ENCODE measurements around the gene LMAN2. TPM values are rescaled to one million over a fixed set of nuclear protein-coding genes. Genes with fewer than 3 reads are reported as not detected.

The LMAN2 gene
- polyA plus RNA-seq, 2 of the 4 experiments (the other 2 are of a cell fraction): 123 to 210 TPM

DNA sequence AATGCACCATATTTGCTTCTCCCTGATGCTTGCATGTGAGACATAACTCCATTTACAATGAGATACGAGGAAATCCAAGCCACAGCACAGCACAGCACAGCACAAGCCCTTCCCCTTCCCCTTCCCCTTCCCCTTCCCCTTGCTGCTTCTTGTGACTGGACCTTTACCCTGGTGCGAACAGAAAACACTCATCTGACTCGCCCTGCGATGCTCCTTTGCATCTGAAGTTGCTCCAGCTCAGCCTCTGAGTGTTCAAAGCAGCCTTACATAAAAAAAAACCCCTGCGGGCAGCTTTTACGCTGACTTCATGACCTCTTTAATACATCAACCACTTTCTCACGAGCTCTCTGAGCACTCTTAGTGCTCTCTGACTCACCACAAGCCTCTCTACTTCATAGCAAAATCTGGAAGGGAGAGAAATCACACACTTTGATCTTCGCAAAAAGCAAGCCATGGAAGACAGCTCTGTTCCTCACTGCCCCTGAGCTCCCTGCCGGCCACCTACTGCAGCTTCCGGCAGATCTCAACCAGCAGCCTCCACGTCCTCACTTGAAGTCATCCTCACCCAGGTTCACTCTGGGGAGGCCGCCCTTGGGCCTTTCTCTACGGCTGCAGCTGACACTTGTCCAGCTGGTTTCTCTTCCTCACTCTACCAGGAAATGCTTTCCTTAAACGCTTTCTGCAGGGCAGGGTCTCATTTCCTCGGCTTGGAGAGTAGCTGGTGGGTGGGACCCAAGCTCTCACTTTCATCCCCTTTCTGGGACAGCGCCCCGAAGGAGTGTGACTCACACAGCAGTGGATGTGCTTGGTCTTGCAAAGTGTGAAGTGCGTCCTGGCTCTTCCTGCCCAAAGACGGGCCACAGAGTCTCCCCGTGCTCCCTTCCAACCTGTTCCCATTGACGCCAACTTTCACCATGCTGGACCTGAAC lies 38.0 kb upstream of the LMAN2 start:
- H3K4me3 ChIP-seq: no peak overlapping the region
- FAIRE-seq (no peak), DNase-seq (ENCODE audit: low read depth in 1 of 2, low spot score in 1 of 2) (no peak), ATAC-seq (peak; percentile 13 to 28; a peak in 4 of 6 replicates)
- POLR2A ChIA-PET: interaction anchor here (0.8 kb wide), 1 partner anchor 13 kb away, joined by 5 read pairs; no protein-coding TSS in a partner anchor
- H3K4me1 ChIP-seq: peaks cover 18% of the 10 kb centered on the region
- H3K4me2 ChIP-seq: peak overlapping the region; percentile 39
- TF ChIP-seq ESRRA (IDR thresholded peaks at IDR 0.05; ENCODE audit: borderline replicate concordance, low read length): no peak
- no peak for TF ChIP-seq ZNF302 (CRISPR knock-in tag; IDR thresholded peaks at IDR 0.05)
- TF ChIP-seq HOXA7 (CRISPR knock-in tag; IDR thresholded peaks at IDR 0.05): no peak
- no peak for TF ChIP-seq RAD21 (conservative IDR thresholded peaks at IDR 0.05 in 1 of 2, IDR thresholded peaks at IDR 0.05 in 1 of 2)
- no peak for TF ChIP-seq MYC (IDR thresholded peaks at IDR 0.05; ENCODE audit: borderline replicate concordance, low read length)
- TF ChIP-seq, protein P1, sequence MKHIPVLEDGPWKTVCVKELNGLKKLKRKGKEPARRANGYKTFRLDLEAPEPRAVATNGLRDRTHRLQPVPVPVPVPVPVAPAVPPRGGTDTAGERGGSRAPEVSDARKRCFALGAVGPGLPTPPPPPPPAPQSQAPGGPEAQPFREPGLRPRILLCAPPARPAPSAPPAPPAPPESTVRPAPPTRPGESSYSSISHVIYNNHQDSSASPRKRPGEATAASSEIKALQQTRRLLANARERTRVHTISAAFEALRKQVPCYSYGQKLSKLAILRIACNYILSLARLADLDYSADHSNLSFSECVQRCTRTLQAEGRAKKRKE (CRISPR knock-in tag; IDR thresholded peaks at IDR 0.05; ENCODE audit: low read depth): no peak
- H3K9me3 ChIP-seq: no peaks in the 10 kb centered on the region
- H3K27ac ChIP-seq: peak overlapping the region; percentile 26 to 66; a peak in 4 of 6 replicates
- CTCF ChIA-PET: interaction anchor here (0.6 to 43.1 kb wide), 20 partner anchors 9 to 316 kb away, joined by 3 to 1107 read pairs (median 5); partner anchors contain the start of genes F12, PDLIM7, PFN3 and PRR7
- WGBS (ENCODE audit: missing lambda C conversion rate): 65% methylated on average over 20 of the region's 21 CpGs

DNA sequence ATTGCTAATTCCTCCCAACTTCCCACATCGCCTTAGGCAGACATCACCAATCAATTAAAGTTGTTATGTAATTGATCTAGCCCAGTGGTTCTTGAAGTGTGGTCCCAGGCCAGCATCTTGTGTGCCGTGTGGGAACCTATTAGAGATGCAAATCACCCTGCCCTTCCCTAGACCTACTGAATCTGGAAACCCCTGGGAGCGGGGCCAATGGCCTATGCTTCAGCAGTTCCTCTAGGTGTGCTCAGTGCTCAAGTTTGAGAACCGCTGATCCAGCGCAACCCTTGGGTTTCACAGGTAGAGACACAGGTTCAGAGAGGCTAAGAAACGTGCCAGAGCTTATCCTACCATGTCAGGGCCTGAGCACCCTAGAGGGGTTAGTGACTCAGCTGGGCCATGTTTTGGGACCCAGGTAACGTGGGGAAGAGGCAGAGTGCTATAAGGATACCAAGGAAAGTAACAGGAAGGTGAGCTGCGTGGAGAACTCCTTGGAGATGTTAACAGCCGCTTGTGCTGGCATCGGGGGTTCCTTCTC lies 37.1 kb upstream of the LMAN2 start:
- no peak overlapping the region for H3K4me2 ChIP-seq
- CTCF ChIA-PET: interaction anchor here (0.8 to 43.1 kb wide), 13 partner anchors 9 to 673 kb away, joined by 3 to 1107 read pairs (median 5); partner anchors contain the start of genes F12, PDLIM7, PFN3 and PRR7
- no peaks in the 10 kb centered on the region for H3K9me3 ChIP-seq
- peaks cover 18% of the 10 kb centered on the region for H3K4me1 ChIP-seq
- ATAC-seq: no peak
- no peak overlapping the region for H3K4me3 ChIP-seq
- no peak for TF ChIP-seq CHD4 (IDR thresholded peaks at IDR 0.05; ENCODE audit: borderline replicate concordance)
- TF ChIP-seq MAFK (IDR thresholded peaks at IDR 0.05; ENCODE audit: partially characterized antibody): peak; percentile 33
- TF ChIP-seq ZNF302 (CRISPR knock-in tag; IDR thresholded peaks at IDR 0.05): no peak
- TF ChIP-seq, protein P2, sequence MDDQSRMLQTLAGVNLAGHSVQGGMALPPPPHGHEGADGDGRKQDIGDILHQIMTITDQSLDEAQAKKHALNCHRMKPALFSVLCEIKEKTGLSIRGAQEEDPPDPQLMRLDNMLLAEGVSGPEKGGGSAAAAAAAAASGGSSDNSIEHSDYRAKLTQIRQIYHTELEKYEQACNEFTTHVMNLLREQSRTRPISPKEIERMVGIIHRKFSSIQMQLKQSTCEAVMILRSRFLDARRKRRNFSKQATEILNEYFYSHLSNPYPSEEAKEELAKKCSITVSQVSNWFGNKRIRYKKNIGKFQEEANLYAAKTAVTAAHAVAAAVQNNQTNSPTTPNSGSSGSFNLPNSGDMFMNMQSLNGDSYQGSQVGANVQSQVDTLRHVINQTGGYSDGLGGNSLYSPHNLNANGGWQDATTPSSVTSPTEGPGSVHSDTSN (IDR thresholded peaks at IDR 0.05): no peak
- no peak for DNase-seq (ENCODE audit: low read depth in 1 of 2, low spot score in 1 of 2)
- H3K27ac ChIP-seq: peak overlapping the region in 1 of 2 experiments; percentile 66; a peak in 3 of 6 replicates
- POLR2A ChIA-PET: no interaction called here
- no peak for FAIRE-seq
- WGBS (ENCODE audit: missing lambda C conversion rate): 90% methylated on average over 10 of the region's 10 CpGs

DNA sequence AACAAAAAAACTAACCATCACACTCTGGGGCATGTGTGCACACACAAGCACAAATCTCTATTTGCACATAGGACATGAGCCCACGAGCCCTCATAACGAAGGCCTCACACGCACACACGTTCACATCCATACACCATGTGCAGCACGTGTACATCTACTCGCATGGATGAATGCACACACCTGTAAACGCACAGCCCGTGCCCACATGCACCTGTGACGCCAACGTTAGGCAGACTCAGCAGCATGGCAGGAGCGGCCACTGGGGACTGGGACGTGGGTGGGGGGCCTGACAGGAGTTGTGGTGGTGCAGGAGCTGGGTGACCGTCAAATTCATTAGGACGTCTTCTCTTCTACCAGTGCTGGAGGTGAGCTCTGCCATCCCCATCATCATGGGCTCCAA lies 35.9 kb upstream of the LMAN2 start:
- no peak overlapping the region for H3K27ac ChIP-seq
- FAIRE-seq (no peak), DNase-seq (ENCODE audit: low read depth in 1 of 2, low spot score in 1 of 2) (no peak), ATAC-seq (no peak)
- peaks cover 18% of the 10 kb centered on the region for H3K4me1 ChIP-seq
- WGBS (ENCODE audit: missing lambda C conversion rate): 83% methylated on average over 14 of the region's 14 CpGs
- ChIA-PET CTCF (interaction anchor here (0.6 to 43.1 kb wide), 7 partner anchors 8 to 674 kb away, joined by 3 to 1107 read pairs (median 63); partner anchors contain the start of genes F12, PDLIM7, PFN3 and PRR7), POLR2A (no interaction called here)
- H3K4me3 ChIP-seq: no peak overlapping the region
- no peaks in the 10 kb centered on the region for H3K9me3 ChIP-seq
- H3K4me2 ChIP-seq: no peak overlapping the region
- TF ChIP-seq MAZ (IDR thresholded peaks at IDR 0.05; ENCODE audit: borderline replicate concordance, low read depth, low read length) (no peak), RARB (CRISPR knock-in tag; IDR thresholded peaks at IDR 0.05) (no peak), EHMT2 (IDR thresholded peaks at IDR 0.05; ENCODE audit: low read depth) (no peak), POLR2A (IDR thresholded peaks at IDR 0.05; ENCODE audit: low read length) (no peak), SREBF2 (IDR thresholded peaks at IDR 0.05) (no peak), CHD4 (IDR thresholded peaks at IDR 0.05; ENCODE audit: borderline replicate concordance) (no peak), POLR2AphosphoS2 (conservative IDR thresholded peaks at IDR 0.05; ENCODE audit: low read length) (no peak), NR3C1 (IDR thresholded peaks at IDR 0.05) (no peak), ZNF302 (CRISPR knock-in tag; IDR thresholded peaks at IDR 0.05) (no peak), HDAC2 (IDR thresholded peaks at IDR 0.05) (no peak)
- TF ChIP-seq, protein P3, sequence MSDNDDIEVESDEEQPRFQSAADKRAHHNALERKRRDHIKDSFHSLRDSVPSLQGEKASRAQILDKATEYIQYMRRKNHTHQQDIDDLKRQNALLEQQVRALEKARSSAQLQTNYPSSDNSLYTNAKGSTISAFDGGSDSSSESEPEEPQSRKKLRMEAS (IDR thresholded peaks at IDR 0.05): no peak
- TF ChIP-seq, protein P4, sequence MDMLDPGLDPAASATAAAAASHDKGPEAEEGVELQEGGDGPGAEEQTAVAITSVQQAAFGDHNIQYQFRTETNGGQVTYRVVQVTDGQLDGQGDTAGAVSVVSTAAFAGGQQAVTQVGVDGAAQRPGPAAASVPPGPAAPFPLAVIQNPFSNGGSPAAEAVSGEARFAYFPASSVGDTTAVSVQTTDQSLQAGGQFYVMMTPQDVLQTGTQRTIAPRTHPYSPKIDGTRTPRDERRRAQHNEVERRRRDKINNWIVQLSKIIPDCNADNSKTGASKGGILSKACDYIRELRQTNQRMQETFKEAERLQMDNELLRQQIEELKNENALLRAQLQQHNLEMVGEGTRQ (IDR thresholded peaks at IDR 0.05): no peak
- TF ChIP-seq, protein P5, sequence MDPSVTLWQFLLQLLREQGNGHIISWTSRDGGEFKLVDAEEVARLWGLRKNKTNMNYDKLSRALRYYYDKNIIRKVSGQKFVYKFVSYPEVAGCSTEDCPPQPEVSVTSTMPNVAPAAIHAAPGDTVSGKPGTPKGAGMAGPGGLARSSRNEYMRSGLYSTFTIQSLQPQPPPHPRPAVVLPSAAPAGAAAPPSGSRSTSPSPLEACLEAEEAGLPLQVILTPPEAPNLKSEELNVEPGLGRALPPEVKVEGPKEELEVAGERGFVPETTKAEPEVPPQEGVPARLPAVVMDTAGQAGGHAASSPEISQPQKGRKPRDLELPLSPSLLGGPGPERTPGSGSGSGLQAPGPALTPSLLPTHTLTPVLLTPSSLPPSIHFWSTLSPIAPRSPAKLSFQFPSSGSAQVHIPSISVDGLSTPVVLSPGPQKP (IDR thresholded peaks at IDR 0.05; ENCODE audit: low read depth, low read length): no peak
- TF ChIP-seq, protein P6, sequence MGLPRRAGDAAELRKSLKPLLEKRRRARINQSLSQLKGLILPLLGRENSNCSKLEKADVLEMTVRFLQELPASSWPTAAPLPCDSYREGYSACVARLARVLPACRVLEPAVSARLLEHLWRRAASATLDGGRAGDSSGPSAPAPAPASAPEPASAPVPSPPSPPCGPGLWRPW (IDR thresholded peaks at IDR 0.05): no peak
- TF ChIP-seq, protein P7, sequence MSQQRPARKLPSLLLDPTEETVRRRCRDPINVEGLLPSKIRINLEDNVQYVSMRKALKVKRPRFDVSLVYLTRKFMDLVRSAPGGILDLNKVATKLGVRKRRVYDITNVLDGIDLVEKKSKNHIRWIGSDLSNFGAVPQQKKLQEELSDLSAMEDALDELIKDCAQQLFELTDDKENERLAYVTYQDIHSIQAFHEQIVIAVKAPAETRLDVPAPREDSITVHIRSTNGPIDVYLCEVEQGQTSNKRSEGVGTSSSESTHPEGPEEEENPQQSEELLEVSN (IDR thresholded peaks at IDR 0.05; ENCODE audit: borderline replicate concordance, low read depth): no peak
- TF ChIP-seq, protein P2 (IDR thresholded peaks at IDR 0.05): no peak
